ENCODE measurements around the gene MLH3.
"Not testable (repeated sequence)": the region's sequence is repeated elsewhere in the genome, so short reads cannot be mapped to it uniquely, and the experiment has no call there.

The MLH3 gene

GRCh38 chr14:74995781-74996180 lies 55.5 kb downstream of the MLH3 start:
- WGBS (ENCODE audit: insufficient coverage), result 92% methylated on average over 2 of the region's 7 CpGs
- DNase-seq; H3K36me3 ChIP-seq (ENCODE audit: control insufficient read depth in 4 of 4, insufficient read depth in 4 of 4, low read length in 3 of 4); POLR2A ChIA-PET; H3K4me3 ChIP-seq (ENCODE audit: control insufficient read depth in 1 of 7, extremely low read depth in 1 of 7, insufficient read depth in 4 of 7, low read depth in 2 of 7, low read length in 6 of 7); H3K4me1 ChIP-seq (ENCODE audit: control extremely low read depth in 1 of 4, control insufficient read depth in 4 of 4, insufficient read depth in 4 of 4, low read length in 3 of 4); H3K27ac ChIP-seq (ENCODE audit: insufficient read depth in 1 of 2, low read depth in 1 of 2, low read length in 2 of 2, poor library complexity in 1 of 2, severe bottlenecking in 2 of 2); H3K9me3 ChIP-seq (ENCODE audit: control extremely low read depth in 1 of 5, control insufficient read depth in 4 of 5, insufficient read depth in 2 of 5, low read depth in 1 of 5, low read length in 4 of 5); H3K27me3 ChIP-seq (replicated peaks in 2 of 5; ENCODE audit: control insufficient read depth in 4 of 5, insufficient read depth in 5 of 5, low read length in 4 of 5); CTCF ChIA-PET: not testable (repeated sequence)

DNA sequence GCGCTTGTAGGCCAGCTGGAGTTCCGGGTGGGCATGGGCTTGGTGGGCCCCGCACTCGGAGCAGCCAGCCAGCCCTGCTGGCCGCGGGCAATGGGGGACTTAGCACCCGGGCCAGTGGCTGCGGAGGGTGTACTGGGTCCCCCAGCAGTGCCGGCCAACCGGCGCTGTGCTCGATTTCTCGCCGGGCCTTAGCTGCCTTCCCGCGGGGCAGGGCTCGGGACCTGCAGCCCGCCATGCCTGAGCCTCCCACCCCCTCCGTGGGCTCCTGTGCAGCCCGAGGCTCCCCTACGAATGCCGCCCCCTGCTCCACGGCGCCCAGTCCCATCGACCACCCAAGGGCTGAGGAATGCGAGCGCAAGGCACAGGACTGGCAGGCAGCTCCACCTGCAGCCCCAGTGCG lies 57.1 kb downstream of the MLH3 start:
- H3K4me3 ChIP-seq (ENCODE audit: control insufficient read depth in 1 of 7, extremely low read depth in 1 of 7, insufficient read depth in 4 of 7, low read depth in 2 of 7, low read length in 6 of 7); POLR2A ChIA-PET; H3K4me1 ChIP-seq (ENCODE audit: control extremely low read depth in 1 of 4, control insufficient read depth in 4 of 4, insufficient read depth in 4 of 4, low read length in 3 of 4); H3K36me3 ChIP-seq (ENCODE audit: control insufficient read depth in 4 of 4, insufficient read depth in 4 of 4, low read length in 3 of 4); H3K9me3 ChIP-seq (ENCODE audit: control extremely low read depth in 1 of 5, control insufficient read depth in 4 of 5, insufficient read depth in 2 of 5, low read depth in 1 of 5, low read length in 4 of 5); CTCF ChIA-PET; DNase-seq; H3K27me3 ChIP-seq (replicated peaks in 2 of 5; ENCODE audit: control insufficient read depth in 4 of 5, insufficient read depth in 5 of 5, low read length in 4 of 5); H3K27ac ChIP-seq (ENCODE audit: insufficient read depth in 1 of 2, low read depth in 1 of 2, low read length in 2 of 2, poor library complexity in 1 of 2, severe bottlenecking in 2 of 2): not testable (repeated sequence)
- 94% methylated on average over 24 of the region's 28 CpGs for WGBS (ENCODE audit: insufficient coverage)

DNA sequence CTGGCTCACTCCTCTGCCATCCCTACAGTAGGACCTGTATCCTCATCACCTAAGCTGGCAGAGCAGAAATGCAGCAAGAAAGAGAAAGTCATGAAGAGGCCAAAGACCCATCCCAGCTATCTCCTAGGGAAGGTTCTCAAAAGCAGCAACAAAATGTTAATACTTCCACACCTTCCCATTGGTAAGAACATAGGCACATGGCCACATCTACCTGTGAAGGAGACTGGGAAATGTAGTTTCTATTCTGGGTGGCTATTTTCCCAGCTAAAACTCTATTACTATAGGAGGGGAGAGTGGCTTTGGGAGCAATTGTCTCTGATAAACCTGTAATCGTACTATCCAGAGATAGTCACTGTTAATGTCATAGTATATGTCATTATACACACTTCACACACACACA lies 62.3 kb downstream of the MLH3 start:
- H3K27ac ChIP-seq (ENCODE audit: insufficient read depth in 1 of 2, low read depth in 1 of 2, low read length in 2 of 2, poor library complexity in 1 of 2, severe bottlenecking in 2 of 2), result no peak overlapping the region
- no peak overlapping the region for H3K4me3 ChIP-seq (ENCODE audit: control insufficient read depth in 1 of 7, extremely low read depth in 1 of 7, insufficient read depth in 4 of 7, low read depth in 2 of 7, low read length in 6 of 7)
- POLR2A ChIA-PET, result no interaction called here
- no peaks in the 10 kb centered on the region for H3K27me3 ChIP-seq (replicated peaks in 2 of 5; ENCODE audit: control insufficient read depth in 4 of 5, insufficient read depth in 5 of 5, low read length in 4 of 5)
- CTCF ChIA-PET, result interaction anchor here (0.8 to 1.2 kb wide), 2 partner anchors 10 to 125 kb away, joined by 3 to 5 read pairs; no protein-coding TSS in a partner anchor
- no peaks in the 10 kb centered on the region for H3K9me3 ChIP-seq (ENCODE audit: control extremely low read depth in 1 of 5, control insufficient read depth in 4 of 5, insufficient read depth in 2 of 5, low read depth in 1 of 5, low read length in 4 of 5)
- no peaks in the 10 kb centered on the region for H3K36me3 ChIP-seq (ENCODE audit: control insufficient read depth in 4 of 4, insufficient read depth in 4 of 4, low read length in 3 of 4)
- H3K4me1 ChIP-seq (ENCODE audit: control extremely low read depth in 1 of 4, control insufficient read depth in 4 of 4, insufficient read depth in 4 of 4, low read length in 3 of 4), result no peaks in the 10 kb centered on the region
- no CpG with 5 or more reads among the region's 1 CpG for WGBS (ENCODE audit: insufficient coverage)
- DNase-seq, result no peak

- Histone ChIP-seq H3K27me3 (replicated peaks in 2 of 5; ENCODE audit: control insufficient read depth in 4 of 5, insufficient read depth in 5 of 5, low read length in 4 of 5) (no peaks in the 10 kb centered on the region), H3K36me3 (ENCODE audit: control insufficient read depth in 4 of 4, insufficient read depth in 4 of 4, low read length in 3 of 4) (no peaks in the 10 kb centered on the region), H3K27ac (ENCODE audit: insufficient read depth in 1 of 2, low read depth in 1 of 2, low read length in 2 of 2, poor library complexity in 1 of 2, severe bottlenecking in 2 of 2) (no peak overlapping the region), H3K9me3 (ENCODE audit: control extremely low read depth in 1 of 5, control insufficient read depth in 4 of 5, insufficient read depth in 2 of 5, low read depth in 1 of 5, low read length in 4 of 5) (no peaks in the 10 kb centered on the region), H3K4me1 (ENCODE audit: control extremely low read depth in 1 of 4, control insufficient read depth in 4 of 4, insufficient read depth in 4 of 4, low read length in 3 of 4) (no peaks in the 10 kb centered on the region), H3K4me3 (ENCODE audit: control insufficient read depth in 1 of 7, extremely low read depth in 1 of 7, insufficient read depth in 4 of 7, low read depth in 2 of 7, low read length in 6 of 7) (no peak overlapping the region)
- WGBS (ENCODE audit: insufficient coverage), result 90% methylated on average over 2 of the region's 4 CpGs
- DNase-seq, result no peak
- ChIA-PET CTCF (interaction anchor here (1.1 kb wide), 1 partner anchor 30 kb away, joined by 3 read pairs; no protein-coding TSS in a partner anchor), POLR2A (no interaction called here)
Measured at GRCh38 chr14:74988131-74988530, 63.1 kb downstream of the MLH3 start.

DNA sequence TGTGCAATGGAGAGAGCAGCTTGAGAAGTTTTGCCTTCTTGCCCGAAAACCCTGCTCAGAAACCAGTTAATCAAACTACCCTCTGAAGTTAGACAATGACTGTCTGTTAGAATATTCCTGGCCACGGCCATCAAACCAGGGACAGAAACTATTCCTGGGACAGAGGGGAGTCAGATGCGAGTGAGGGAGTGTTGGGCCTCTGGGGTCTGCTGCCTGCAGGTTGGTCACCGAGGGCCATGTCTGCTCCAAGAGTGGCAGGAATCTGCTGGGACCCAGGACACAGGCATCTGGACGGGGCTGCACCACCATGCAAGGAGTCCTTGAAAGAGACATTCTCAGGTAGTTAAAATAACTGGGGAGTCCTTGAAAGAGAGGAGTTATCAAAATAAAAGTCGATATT lies 65.5 kb downstream of the MLH3 start:
- ChIA-PET POLR2A (no interaction called here), CTCF (interaction anchor here (1.0 kb wide), 1 partner anchor 10 kb away, joined by 3 read pairs; no protein-coding TSS in a partner anchor)
- Histone ChIP-seq H3K27me3 (replicated peaks in 2 of 5; ENCODE audit: control insufficient read depth in 4 of 5, insufficient read depth in 5 of 5, low read length in 4 of 5) (no peaks in the 10 kb centered on the region), H3K4me1 (ENCODE audit: control extremely low read depth in 1 of 4, control insufficient read depth in 4 of 4, insufficient read depth in 4 of 4, low read length in 3 of 4) (peaks cover 0 to 6% (median 2%) of the 10 kb centered on the region in 4 experiments), H3K36me3 (ENCODE audit: control insufficient read depth in 4 of 4, insufficient read depth in 4 of 4, low read length in 3 of 4) (no peaks in the 10 kb centered on the region), H3K4me3 (ENCODE audit: control insufficient read depth in 1 of 7, extremely low read depth in 1 of 7, insufficient read depth in 4 of 7, low read depth in 2 of 7, low read length in 6 of 7) (no peak overlapping the region), H3K9me3 (ENCODE audit: control extremely low read depth in 1 of 5, control insufficient read depth in 4 of 5, insufficient read depth in 2 of 5, low read depth in 1 of 5, low read length in 4 of 5) (no peaks in the 10 kb centered on the region), H3K27ac (ENCODE audit: insufficient read depth in 1 of 2, low read depth in 1 of 2, low read length in 2 of 2, poor library complexity in 1 of 2, severe bottlenecking in 2 of 2) (no peak overlapping the region)
- WGBS (ENCODE audit: insufficient coverage), result 98% methylated on average over 6 of the region's 6 CpGs
- DNase-seq, result no peak

DNA sequence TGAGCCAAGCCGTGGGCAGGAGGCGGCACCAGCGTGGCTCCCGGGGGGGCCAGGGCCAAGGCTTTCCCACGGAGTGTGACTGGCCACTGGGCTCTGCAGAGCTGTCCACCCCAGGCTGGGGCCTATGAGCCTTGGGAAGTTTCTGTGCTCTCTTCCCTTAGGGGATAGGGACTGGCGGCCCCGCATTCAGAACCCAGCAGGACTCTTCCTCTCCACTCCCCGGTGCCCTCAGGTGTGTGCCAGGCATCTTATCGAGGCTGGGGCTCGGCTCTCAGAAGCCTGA lies 66.3 kb downstream of the MLH3 start:
- 88% methylated on average over 10 of the region's 10 CpGs for WGBS (ENCODE audit: insufficient coverage)
- no peak overlapping the region for H3K4me3 ChIP-seq (ENCODE audit: control insufficient read depth in 1 of 7, extremely low read depth in 1 of 7, insufficient read depth in 4 of 7, low read depth in 2 of 7, low read length in 6 of 7)
- H3K4me1 ChIP-seq (ENCODE audit: control extremely low read depth in 1 of 4, control insufficient read depth in 4 of 4, insufficient read depth in 4 of 4, low read length in 3 of 4), result peaks cover 0 to 11% (median 3%) of the 10 kb centered on the region in 4 experiments
- POLR2A ChIA-PET, result no interaction called here
- H3K27me3 ChIP-seq (replicated peaks in 2 of 5; ENCODE audit: control insufficient read depth in 4 of 5, insufficient read depth in 5 of 5, low read length in 4 of 5), result no peaks in the 10 kb centered on the region
- H3K36me3 ChIP-seq (ENCODE audit: control insufficient read depth in 4 of 4, insufficient read depth in 4 of 4, low read length in 3 of 4), result no peaks in the 10 kb centered on the region
- no peaks in the 10 kb centered on the region for H3K9me3 ChIP-seq (ENCODE audit: control extremely low read depth in 1 of 5, control insufficient read depth in 4 of 5, insufficient read depth in 2 of 5, low read depth in 1 of 5, low read length in 4 of 5)
- CTCF ChIA-PET, result interaction anchor here (1.0 kb wide), 1 partner anchor 10 kb away, joined by 3 read pairs; no protein-coding TSS in a partner anchor
- no peak overlapping the region for H3K27ac ChIP-seq (ENCODE audit: insufficient read depth in 1 of 2, low read depth in 1 of 2, low read length in 2 of 2, poor library complexity in 1 of 2, severe bottlenecking in 2 of 2)
- no peak for DNase-seq

- no peak overlapping the region for H3K4me3 ChIP-seq (ENCODE audit: control insufficient read depth in 1 of 7, extremely low read depth in 1 of 7, insufficient read depth in 4 of 7, low read depth in 2 of 7, low read length in 6 of 7)
- no peaks in the 10 kb centered on the region for H3K36me3 ChIP-seq (ENCODE audit: control insufficient read depth in 4 of 4, insufficient read depth in 4 of 4, low read length in 3 of 4)
- ChIA-PET CTCF (interaction anchor here (1.0 kb wide), 1 partner anchor 9 kb away, joined by 3 read pairs; no protein-coding TSS in a partner anchor), POLR2A (no interaction called here)
- H3K27me3 ChIP-seq (replicated peaks in 2 of 5; ENCODE audit: control insufficient read depth in 4 of 5, insufficient read depth in 5 of 5, low read length in 4 of 5), result no peaks in the 10 kb centered on the region
- no peak overlapping the region for H3K27ac ChIP-seq (ENCODE audit: insufficient read depth in 1 of 2, low read depth in 1 of 2, low read length in 2 of 2, poor library complexity in 1 of 2, severe bottlenecking in 2 of 2)
- peaks cover 0 to 11% (median 3%) of the 10 kb centered on the region in 4 experiments for H3K4me1 ChIP-seq (ENCODE audit: control extremely low read depth in 1 of 4, control insufficient read depth in 4 of 4, insufficient read depth in 4 of 4, low read length in 3 of 4)
- 98% methylated on average over 12 of the region's 16 CpGs for WGBS (ENCODE audit: insufficient coverage)
- H3K9me3 ChIP-seq (ENCODE audit: control extremely low read depth in 1 of 5, control insufficient read depth in 4 of 5, insufficient read depth in 2 of 5, low read depth in 1 of 5, low read length in 4 of 5), result no peaks in the 10 kb centered on the region
- DNase-seq, result no peak
Measured at GRCh38 chr14:74984236-74985027, 66.8 kb downstream of the MLH3 start.

Measured in common myeloid progenitor, CD34-positive (primary cell).